ENCODE data around the gene FHL2.

FHL2 gene

DNA sequence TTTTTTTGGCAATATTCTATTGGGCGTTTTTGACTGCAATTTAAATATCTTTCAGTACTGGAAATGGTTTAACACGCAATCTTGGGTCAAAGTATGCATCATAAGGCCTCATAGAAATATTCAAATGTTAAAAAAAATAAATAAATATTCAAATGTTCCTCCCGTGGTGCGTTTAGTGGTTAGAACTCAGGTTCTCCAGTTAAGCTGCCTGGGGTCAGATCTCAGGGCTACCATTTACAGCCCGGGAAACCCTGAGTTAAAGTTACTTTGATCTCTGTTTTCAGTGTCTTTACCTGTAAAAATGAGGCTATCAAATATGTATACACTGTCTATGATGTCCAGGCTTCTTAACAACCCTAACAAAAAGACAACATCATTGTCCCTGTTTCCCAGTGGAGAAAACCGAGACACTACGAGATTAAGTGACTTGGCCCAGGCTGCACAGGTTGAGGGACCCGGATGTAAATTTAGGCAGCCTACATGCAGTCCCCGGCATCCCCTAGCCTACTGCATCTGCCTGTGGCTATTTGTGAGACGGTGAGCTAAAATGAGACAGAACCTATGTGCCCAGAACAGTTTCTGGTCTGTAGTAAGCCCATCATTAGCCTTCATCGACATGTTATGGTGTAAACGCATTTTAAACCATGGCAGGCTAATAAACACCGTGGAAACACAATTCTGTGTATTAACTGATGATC lies 1.7 kb downstream of the FHL2 start:
- no peak for DNase-seq (ENCODE audit: low read depth in 2 of 2)

DNA sequence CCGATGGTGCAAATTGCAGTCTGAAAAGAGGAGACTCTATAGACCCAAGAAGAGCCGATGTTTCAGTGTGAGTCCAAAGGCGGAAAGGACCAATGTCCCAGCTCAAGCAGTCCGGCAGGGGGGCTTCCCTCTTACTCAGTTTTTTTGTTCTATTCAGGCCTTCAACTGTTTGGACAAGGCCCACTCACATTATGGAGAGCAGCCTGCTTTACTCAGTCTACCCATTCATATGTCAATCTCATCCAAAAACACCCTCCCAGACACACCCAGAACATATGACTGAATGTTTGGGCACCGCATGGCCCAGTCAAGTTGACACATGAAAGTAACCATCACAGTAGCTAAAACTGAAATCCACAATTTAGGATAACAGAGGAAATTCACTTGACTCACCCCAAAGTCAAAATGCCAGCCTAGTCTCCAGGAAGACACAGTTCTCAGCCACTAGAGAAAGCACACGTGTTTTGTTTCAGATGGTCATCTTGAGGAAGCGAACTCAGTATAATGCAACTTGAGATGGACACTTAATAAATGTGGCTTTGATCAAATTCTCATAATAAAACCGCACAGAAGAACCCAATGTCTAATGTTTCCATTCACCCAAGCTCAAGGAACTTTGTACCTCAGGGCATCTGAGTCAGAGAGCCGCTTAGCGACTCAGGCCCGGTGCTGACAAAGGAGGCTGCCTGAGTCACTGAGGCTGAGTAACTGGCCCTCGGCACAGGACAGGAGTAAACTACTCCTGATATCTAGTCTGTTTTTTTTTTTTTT lies 2.4 kb downstream of the FHL2 start:
- DNase-seq (ENCODE audit: low read depth in 2 of 2) = peak; percentile 38 to 51

DNA sequence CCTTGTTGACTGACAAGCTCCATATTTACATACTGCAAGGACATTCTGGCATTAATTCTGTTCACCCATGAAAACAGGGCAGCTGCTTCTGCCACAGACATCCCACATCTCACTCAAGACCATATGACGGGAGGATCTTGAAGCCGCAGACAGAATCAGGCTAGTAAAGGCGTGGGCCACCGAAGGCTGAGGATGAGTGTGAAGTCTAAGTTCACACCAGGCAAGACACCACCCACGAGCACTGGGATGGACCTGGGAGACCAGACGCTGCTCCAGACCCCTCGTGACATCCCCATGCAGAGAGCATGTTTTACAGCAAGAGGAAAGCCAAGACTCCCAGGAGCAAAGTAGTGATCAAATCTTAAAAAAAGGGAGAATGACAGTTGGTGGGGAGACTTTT lies 3.2 kb downstream of the FHL2 start:
- no peak for DNase-seq (ENCODE audit: low read depth in 2 of 2)

DNA sequence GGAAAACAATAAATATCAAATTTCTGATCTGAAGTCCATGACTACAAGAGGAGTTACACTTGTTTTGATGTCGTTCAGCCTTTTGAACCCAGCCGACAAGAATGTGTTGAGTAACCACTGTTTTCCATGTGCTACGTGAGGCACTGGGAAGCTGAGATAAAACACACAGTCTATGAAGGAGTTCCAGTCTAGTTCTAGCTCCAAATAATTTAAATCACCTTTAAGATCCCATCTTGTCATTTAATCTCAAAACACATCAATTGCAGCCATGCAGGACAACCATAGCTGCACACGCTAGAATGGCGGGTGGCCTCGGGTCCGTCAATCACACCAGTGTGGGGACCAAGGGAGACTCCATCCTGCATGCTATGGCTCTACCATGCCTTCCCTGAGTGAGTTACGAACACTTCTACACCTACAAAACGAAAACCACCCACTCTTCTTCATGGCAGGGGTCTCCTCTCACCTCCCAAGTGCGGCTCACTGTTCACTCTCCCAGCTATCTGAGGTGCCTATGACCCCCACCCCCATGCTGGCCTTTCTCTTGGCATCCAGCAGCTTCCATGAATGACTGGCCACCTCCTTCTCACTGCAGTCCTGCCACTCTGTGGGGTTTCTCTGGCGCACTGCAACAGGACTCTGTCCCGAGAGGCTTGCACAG lies 3.8 kb downstream of the FHL2 start:
- no peak for DNase-seq (ENCODE audit: low read depth in 2 of 2)

- DNase-seq (ENCODE audit: low read depth in 2 of 2) = no peak
Observed at GRCh38 chr2:105393373-105394055, 5.3 kb downstream of the FHL2 start.

DNA sequence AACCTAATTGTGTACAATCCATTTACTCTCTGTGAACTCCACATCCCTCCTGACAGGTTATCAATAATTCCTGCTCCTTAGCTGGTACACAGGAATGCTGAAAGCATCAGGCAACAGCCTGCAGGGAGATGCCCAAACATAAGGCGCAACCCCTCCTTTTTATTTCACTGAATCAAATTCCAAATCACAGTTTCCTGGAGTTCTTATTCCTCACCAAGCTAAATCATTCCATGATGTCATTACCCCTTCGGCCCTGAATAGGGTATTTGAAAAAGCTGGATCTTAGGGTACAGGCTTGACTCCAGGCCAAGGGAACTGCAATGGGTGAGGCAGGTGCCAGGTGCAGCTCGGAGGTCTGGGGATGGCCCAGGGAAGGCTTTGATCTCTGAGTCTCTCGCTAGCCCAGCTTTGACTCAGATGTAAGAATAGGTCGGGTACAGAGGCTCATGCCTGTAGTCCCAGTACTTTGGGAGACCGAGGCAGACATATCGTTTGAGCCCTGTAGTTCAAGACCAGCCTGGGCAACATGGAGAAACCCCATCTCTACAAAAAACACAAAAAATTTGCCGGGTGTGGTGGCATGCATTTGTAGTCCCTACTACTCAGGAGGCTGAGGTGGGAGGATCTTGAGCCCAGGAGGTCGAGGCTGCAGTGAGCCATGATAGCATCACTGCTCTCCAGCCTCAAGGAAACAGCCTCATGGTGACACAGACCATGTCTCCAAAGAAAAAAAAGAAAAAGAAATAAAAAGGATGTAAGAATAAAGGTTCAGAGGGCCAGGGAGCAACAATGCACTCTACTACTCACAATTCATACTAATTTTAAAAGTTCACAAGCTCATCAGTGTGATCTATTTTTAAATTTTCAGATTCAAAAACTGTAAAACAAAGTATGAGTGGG lies 6.8 kb downstream of the FHL2 start:
- DNase-seq (ENCODE audit: low read depth in 2 of 2) = no peak

GRCh38 chr2:105391058-105391627 lies 7.7 kb downstream of the FHL2 start:
- DNase-seq (ENCODE audit: low read depth in 2 of 2) = no peak

- DNase-seq (ENCODE audit: low read depth in 2 of 2) = no peak
Observed at GRCh38 chr2:105390454-105390853, 8.4 kb downstream of the FHL2 start.

DNA sequence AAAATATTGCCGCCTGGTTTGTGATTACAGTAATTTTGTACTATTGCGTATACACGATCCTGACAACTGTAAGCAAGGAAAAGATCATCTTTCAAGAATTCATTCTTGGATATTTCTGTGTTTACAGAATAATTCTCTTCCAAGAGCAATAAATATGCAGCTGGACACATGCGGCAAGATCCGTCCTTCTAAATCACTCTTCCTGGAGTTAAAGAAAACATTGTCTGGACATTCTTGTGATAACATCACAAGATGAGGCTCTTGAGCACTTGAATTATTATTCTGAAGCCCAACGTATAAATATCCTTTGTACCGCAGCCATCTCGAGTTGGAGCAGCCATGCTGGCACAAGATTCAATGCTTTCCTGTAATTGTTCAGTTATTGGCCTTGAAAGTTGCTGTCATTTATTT lies 9.9 kb downstream of the FHL2 start:
- no peak for DNase-seq (ENCODE audit: low read depth in 2 of 2)

GRCh38 chr2:105387225-105387624 lies 11.6 kb downstream of the FHL2 start:
- DNase-seq (ENCODE audit: low read depth in 2 of 2) = no peak

- no peak for DNase-seq (ENCODE audit: low read depth in 2 of 2)
Observed at GRCh38 chr2:105385731-105386540, 12.9 kb downstream of the FHL2 start.

GRCh38 chr2:105384861-105385260 lies 14.0 kb downstream of the FHL2 start:
- DNase-seq (ENCODE audit: low read depth in 2 of 2) = no peak

DNA sequence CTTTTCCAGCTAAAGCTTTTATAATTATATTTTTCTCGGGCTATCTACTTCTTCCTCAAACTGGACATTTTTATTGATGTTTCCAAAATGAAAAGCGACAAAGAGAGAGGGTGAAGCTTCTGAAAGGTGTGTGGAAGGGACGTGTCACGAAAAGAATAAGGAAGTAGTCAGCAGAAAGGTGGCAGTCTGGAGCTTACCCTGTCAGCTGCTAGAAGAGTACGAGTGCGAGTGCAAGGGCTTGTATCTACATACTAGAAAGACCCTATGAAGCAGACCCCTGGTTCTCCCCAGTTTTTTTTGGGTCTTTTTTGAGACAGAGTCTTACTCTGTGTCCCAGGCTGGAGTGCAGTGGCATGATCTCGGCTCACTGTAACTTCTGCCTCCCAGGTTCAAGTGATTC lies 14.6 kb downstream of the FHL2 start:
- no peak for DNase-seq (ENCODE audit: low read depth in 2 of 2)

- DNase-seq (ENCODE audit: low read depth in 2 of 2) = no peak
Observed at GRCh38 chr2:105383432-105384166, 15.3 kb downstream of the FHL2 start.

- DNase-seq (ENCODE audit: low read depth in 2 of 2) = no peak
Observed at GRCh38 chr2:105382177-105382576, 16.7 kb downstream of the FHL2 start.

DNA sequence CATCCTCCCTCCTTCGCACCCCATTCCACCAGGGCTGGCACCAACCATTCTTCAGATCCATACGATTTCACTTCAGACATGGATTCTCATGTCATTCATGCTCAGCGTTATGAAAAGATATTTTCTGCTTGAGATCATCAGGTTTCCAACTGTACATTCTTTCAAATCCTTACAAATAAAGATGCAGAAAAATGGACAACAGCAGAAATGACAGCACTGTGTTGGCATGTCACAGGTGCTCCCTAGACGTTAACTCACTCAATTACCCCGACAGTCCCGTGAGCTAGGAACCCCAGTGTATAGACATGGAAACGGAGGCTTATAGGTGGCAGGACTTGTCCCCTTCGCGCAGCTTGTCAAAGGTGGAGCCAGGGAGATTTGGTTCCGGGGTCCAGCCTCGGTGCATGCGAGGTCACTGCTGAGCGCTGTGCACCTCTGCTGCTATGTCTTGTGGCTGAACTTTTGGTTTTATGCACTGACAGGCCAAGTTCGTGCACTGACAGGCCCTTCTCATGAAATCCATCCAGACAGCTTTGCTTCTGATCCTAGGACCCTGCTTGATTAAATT lies 17.7 kb downstream of the FHL2 start:
- DNase-seq (ENCODE audit: low read depth in 2 of 2) = no peak

DNA sequence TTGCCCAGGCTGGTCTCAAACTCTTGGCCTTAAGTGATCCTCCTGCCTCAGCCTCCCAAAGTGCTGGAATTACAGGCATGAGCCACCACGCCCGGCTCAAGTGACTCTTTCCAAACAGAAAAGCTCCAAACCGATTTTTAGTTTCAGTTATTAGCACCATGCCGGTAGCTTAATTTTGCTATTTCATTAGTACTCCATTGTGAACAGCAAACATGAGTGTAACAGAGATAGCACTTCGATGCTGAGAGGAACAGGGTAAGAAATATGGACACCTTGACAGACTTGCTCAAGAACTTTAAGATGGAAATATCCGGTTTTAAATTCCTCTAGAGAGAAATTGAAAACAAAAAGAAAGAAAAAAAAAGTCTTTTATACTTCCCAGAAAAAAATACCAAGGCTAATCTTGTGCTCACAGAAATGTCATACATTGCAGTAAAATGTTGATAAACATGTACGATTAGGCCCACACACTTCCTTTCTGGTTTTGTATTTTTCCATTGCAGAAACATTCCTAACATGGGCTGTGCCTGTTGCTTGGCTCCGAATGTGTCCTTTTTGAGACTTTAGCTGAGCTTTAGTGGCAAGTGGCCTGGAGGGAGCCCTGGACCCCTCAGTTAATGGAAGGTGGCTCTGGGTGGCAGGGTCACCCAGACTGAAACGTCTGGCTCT lies 18.3 kb downstream of the FHL2 start:
- no peak for DNase-seq (ENCODE audit: low read depth in 2 of 2)

GRCh38 chr2:105379741-105380186 lies 19.1 kb downstream of the FHL2 start:
- DNase-seq (ENCODE audit: low read depth in 2 of 2) = no peak

Data from stimulated activated CD4-positive, alpha-beta T cell treated with anti-CD3 and anti-CD28 coated beads, Interleukin-4, amount 100 ng/mL, for 48 hours (primary cell).